M059J (cell line): Measurements from ENCODE around the gene HSFX4. TPM values are rescaled to one million over a fixed set of nuclear protein-coding genes. Genes with fewer than 3 reads are reported as not detected.
A peak's percentile ranks its signal among the peaks of the same experiment; 100 is the strongest.
"Not testable (repeated sequence)": the region's sequence is repeated elsewhere in the genome, so short reads cannot be mapped to it uniquely, and the experiment has no call there.

Experiments used
- DNase-seq: peaks from one replicate; pipeline ENCODE4 v3.0.0-alpha.2; 2012; ENCODE audit warnings: low read depth
- total RNA-seq: library from RNA; depleted of rRNA; stranded (reverse); fragments of >200 nt; shearing (Covaris generic); gene quantifications from 2 replicates; pipeline ENCODE4 v1.2.3, GENCODE V29; 2014

The HSFX4 gene
- total RNA-seq, 1 experiment from 2014 or later, result not detected

DNA sequence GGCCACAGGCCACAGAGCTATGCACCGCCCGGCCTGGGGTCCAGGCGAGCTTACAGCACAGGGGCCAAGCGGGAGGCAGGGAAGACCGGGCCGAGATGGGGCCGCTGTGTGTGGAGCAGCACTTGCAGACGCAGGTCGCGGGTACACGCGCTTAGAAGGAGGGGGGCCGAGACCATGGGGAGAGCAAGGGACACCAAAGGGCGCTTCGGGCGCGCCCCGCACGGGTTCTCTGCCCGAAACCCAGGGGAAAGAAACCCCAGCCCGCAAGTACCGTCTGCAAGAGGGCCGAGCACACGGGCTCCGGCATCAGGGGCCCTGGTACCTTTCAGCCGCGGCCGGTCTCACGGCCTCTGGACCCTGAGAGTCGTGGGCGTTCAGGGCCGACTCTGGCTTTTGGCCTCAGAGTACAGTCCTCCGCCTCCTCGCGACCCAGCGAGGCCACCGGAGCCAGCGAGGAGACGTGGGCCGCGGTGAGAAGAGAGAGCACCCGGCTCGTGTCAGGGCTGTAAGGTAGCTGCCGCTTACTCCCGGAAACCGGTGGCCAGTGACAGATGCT lies 8.6 kb downstream of the HSFX4 start:
- no peak for DNase-seq

DNA sequence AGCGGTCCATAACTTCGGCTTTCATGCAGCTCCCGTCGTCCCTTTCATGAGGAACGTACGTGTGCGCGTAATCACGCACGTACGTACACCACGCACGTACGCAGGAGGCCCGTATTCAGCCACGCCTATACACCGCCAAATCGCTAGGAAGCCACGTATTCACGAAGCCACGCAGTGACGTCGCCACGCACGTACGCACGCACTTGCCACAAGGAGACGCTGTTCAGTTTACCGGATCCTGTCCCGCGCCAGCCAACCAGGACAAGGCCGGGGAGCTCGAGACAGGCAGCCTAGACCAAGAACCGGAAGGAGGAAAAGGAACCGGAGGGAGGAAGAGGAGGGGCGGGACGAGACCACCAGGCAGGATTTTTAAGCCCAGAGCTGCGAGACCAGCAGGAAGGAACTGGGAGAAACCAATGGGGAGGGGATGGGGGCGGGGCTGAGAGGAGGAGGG lies 9.1 kb downstream of the HSFX4 start, which contains the start of gene EOLA2:
Gene EOLA2 (minus strand): TSS at position 65 of the 454 bp plus-strand sequence. CDS start 4,617 bp downstream, outside the sequence.
- peak; percentile 99 for DNase-seq

DNA sequence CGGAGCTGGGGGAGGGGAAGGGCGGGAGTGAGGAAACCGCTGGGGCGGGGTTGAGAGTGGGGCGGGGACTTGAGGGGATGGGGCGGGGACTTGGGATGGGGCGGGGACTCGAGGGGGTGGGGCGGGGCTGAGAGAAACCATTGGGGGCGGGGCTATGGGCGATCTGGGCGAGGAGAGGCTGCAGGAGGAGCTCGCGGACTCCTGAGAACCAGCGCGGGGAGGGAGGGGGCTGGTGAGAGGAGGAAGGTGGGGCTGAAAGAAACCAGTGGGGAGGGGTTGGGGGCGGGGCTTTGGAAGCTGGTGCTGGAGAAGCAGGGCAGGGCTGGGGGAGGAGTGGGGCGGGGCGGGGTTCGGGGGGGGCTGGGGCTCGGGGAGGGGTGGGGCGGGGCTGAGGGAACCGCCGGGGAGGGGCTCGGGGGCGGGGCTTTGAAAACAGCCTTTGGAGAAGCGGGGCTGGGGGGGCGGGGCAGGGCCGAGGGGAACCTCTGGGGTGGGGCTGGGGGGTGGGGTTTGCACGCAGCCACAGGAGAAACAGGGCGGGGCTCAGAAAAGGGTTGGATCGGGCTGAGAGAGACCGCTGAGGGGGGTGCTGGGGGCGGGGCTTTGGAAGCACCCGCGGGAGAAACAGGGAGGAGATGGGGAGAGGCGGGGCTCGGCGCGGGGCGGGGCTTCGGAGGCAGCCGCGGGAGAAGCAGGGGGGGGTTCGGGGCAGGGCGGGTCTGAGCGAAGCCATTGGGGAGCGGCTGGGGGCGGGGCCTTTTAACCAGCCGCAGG lies 9.7 kb downstream of the HSFX4 start:
- DNase-seq, result peak; percentile 94

DNA sequence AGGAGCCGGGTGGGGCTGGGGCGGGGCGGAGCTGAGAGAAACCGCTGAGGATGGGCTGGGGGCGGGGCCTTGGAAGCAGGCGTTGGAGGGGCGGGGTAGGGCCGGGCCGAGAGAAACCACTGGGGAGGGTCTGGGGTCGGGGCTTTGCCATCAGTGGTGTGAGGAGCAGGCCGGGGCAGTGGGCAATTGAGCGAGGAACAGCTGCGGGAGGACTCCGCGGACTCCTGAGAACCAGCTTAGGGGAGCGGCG lies 10.2 kb downstream of the HSFX4 start:
- DNase-seq, result no peak

DNA sequence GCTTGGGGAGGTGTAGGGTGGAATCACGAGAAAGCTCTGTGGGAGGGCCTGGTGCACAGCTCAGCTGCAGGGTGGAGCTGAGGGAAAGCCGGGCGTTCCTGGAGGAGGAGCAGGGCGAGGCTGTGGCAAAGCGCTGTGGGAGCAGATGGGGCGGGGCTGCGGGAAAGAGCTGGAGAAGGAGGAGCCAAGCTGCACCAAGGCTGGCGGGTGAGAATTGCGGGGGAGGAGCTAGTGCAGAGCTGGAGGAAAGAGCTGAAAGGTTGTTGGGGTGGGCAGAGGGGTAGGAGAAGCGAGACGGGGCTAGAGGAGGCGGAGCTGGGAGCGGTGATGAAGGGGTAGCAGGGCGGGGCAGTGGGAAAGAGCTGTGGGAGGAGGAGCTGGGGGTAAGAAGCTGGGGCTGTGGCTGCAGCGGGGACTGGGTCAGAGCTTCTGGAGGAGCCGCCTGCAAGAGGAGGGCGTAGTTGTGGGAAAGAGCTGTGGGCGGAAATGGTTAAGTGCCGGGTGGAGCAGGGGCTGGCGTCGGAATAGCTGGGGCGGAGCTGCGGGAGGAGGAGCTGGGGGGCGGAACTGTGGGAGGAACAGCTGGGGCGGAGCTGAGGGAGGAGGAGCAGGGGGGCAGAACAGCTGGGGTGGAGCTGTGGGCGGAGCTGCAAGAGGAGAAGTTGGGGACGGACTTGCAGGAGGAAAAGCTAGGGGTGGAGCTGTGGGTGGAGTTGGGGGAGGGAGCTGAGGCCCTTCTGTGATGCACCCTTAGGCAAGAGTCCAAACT lies 10.7 kb downstream of the HSFX4 start:
- DNase-seq, result peak; percentile 98

DNA sequence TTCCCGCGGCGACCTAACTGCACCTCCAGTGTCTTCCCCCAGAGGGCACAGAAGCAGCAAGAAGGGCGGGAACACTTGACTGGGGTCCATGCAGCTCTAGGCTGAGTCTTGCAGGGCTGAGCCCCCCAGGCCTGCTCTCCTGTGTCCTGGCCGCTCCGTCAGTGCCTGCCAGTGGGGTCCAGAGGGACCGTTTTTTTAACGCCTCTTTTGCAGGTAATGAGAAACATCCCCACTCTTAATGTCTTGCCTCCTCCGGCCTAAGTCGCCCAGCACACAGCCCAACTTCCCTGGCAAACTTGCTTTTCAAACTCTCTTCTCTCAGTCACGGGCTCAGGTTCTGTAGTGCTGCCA lies 11.3 kb downstream of the HSFX4 start:
- DNase-seq, result not testable (repeated sequence)

DNA sequence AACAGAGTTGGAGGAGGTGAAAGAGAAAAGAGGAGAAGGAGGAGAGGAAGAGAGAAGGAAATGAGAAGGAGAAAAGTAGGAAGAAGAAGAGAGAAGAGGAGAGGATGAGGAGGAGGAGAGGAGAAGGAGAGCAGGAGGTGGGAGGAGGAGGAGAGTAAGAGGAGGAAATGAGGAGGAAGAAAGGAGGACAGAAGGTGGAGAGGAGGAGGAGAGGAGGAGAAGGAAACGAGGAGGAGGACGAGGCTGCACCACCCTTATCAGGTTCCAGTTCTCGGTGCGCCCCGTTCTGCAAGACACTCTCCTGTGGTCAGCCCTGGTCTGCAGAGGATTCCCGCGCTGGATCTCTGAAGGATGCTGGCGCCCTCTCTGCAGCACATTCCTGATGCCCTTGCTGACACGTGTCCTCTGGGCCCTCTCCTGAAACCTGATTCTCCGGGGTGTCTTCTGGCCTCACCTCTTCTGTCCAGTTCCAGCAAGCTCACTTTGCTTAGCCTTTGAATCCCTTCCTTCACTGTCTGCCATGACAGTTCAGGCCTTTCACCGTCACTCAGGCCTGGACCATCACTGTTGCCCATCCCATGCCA lies 15.8 kb downstream of the HSFX4 start:
- DNase-seq, result not testable (repeated sequence)

DNA sequence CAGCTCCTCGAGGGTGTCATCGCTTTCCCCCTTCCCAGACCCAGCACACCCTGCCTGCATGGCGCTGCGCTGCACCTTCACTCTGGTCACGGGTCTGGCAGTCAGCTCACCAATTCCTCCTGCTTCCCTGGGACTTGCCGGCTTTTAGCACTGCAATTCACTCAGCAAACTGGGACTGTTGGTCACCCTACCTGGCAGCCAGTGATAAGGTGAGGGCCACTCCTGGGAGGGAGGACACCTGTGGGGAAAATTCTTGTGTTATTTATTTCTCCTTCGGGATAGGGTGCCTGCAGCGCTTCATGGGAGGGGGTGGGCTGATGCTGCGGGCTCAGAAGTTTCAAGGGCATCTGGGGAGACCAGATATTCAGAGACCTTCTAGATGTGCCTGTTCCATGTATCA lies 16.4 kb downstream of the HSFX4 start:
- DNase-seq, result not testable (repeated sequence)

DNA sequence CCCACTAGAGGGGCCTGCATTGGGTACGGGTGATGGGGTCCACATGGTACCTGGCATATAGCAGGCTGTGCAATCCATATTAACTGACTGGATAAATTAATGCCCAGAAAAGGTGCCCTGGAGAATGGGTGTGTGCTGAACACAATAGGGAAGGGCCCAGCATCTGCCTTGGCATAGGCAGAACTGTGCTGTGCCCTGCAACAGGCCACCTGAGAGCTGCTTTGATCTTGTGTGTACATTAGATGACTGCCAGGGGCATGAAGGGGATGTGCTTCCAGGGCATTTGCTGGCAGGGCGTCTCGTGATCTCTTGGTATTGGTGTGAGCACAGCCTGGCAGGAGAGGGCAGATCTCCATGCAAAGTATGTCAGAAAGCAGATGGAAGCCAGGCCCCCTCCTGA lies 17.6 kb downstream of the HSFX4 start:
- not testable (repeated sequence) for DNase-seq

DNA sequence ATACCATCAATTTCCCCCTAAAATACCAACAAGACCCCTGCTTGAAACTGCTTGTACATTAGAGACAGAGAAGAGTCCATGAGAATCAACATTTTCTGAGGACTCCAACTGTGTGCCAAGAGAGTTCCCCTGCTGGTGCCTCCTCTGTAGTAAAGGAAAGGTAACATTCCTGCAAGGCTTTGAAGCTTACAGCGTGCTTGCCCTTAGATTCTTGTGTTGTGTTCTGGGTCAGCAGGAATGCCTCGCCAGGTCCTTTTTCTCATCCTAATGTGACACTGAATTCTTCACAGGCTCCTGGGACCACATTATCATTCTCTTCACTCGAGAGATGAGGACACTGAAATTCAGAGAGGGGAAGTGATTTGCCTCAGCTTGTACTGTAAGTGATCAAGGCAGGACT lies 18.6 kb downstream of the HSFX4 start:
- DNase-seq, result no peak

DNA sequence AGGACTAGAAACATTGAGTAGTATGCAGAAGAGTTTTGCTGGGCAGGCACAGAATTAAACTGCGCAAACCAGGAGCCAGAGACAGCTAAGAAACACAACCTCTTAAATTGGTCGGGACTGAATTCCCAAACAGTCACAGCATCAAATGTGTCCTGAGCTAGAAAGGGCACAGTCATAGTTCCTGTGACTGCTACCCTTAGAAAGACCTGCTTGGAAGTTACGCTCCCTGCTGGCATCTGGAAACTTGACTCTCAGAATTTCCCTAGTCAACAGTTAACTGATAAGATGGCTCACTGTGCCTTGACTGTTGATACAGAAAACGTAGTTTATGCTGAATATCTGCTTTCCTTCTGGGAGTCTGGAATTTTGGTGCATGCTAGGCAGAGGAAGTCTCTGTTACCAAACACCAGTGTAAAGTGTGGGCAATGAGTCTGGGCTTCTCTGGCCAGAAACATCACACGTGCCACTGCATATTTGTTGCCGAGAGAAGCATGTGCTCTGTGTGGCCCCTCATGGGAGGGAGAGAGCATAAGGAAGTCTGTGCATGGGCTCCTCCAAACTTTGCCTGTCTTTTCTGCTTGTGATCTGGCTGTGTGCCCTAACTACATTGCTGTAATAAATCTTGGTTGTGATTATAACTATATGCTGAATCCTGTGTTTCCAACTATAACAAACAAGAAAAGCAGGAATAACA lies 20.5 kb downstream of the HSFX4 start:
- no peak for DNase-seq

DNA sequence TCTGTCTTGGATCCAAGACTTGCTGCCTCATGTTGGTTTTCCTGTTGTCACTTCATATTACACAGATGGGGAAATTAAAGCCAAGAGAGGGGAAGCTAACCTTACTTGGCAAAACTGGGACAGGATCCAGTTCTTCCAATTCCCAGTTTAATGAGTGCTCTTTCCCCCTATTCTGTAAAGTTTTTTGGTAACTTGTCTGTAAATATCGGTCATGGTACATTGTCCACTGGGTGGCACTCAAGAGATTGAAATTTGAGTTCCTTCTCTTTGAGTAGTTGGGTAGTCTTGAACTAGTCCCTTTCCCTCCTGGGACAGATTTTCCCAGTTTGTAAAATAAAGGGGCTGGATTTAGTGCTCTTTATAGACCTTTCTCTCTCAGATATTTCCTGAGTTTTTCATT lies 21.3 kb downstream of the HSFX4 start:
- peak; percentile 72 for DNase-seq

DNA sequence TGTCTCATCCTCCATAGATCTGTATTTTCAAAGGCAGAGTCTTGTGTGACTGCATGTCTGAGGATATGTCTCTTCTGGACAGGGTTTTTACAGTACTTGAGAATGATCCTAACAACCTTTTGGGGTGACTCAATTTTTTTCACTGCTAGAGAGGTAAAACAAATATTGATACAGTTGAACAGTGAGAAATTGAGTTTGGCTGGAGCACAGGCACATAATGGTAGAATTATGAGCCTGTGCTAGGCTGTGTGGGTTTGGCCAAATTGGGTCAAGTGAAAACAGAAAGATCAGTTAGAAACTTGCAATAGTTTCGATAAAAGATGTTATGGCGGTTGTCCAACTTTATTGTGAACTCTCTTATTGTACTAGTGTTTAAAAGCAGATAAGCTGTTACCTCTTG lies 32.2 kb downstream of the HSFX4 start:
- DNase-seq, result no peak

DNA sequence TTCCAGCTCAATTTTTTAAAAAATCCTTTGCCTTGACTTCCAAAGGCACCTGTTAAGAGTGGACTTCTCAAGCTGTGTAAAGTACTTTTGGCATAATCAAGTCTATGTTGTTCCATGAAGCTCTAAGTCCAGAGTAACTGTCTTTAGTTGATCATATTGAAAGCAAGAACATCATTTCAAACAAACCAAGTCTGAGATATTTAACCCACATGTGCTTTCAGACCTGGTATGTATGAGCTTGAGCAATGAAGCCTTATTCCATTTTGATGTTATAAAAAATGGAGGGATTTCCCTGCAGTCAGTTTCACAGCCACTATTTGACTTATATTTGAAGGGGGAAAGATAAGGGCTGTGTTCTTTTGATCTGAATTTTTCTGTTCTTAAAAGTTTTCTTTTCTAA lies 32.6 kb downstream of the HSFX4 start:
- no peak for DNase-seq

DNA sequence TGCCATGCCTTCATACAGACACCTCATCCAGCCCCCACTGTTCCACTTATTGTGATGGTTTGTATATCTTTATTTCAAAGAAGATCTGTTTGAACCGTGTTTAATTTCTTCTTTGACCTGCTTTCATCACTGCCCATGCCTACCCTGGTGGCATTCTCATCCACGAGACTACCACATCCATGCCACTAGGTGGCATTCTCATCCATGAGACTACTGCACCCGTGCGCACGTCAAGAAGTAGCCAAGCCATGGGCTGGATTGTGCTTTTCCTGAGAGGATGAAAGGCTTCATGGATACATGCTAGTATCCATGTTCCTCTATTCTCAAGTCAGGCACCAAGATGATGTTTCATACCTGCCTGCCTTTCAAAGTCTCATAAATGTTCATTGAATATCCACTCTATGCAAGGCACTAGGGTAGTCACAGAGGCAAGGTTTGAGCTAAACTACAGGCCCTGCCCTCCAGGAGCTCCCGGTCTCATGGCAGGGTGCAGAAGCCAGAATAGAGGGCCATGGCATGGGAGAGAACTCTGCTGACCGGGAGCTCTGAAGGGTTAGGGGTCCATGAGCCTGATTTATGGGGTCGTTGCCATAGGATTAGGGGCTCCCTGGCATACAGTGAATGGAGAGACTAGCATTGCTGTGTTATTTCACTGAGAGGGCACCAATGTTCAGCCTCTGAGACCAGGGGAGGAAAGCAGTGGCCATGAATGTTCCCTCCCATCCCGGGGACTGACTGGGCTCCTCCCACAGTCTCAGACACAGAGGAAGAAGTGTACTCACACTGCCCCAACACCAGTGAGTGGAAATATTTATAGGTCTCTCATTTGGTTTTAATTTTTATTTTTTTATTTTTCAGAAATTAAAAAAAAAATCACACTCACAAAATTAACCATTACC lies 33.7 kb downstream of the HSFX4 start:
- peak; percentile 75 for DNase-seq

DNA sequence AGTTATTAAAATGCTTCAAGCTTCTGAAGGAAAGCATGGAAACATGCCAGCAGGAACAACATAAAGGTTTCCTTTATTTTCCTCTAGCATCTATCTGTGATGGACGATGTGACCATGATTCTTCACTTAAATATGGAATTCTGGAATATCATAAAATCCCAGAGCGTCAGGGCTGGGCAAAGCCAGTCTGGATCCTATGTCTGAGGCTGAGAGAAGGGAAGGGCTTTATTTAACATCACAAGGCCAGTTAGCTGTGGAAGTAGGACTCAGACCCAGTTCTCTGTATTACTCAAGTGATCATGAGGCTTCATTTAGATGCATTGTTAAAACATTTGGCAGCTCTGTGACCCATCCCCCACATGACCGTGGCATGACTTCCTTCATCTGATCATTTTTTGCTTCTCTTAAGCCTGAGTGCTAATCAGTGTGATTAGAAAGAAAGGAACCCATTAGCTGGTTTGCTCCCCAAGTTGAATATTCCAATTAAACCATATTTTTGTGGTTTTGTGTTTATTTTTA lies 49.8 kb downstream of the HSFX4 start:
- no peak for DNase-seq
